ENCODE measurements around the gene CFAP46.
"Not testable (repeated sequence)": the region's sequence is repeated elsewhere in the genome, so short reads cannot be mapped to it uniquely, and the experiment has no call there.

Gene CFAP46

GRCh38 chr10:132926777-132927650, 15.4 kb downstream of the CFAP46 start:
- DNase-seq = no peak

DNA sequence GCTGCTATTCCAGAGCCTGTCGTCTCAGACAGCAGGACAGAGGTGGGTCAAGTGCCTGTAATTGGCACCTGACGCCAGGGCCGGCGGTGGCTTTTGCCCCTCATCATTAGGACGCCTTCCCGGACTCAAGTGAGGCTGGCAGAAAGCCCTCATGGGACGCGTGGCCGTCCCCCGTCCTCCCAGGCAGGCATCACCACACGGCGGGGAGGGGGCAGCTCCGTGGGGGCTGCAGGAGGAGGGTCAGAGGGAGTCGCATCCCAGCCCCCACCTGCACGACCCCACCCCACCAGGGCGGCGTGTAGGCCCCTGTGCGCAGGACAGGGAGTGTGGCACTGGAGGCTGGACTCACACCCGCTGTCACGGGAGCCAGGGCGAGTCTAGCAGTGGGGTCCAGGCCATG, 16.3 kb downstream of the CFAP46 start:
- DNase-seq = no peak

DNA sequence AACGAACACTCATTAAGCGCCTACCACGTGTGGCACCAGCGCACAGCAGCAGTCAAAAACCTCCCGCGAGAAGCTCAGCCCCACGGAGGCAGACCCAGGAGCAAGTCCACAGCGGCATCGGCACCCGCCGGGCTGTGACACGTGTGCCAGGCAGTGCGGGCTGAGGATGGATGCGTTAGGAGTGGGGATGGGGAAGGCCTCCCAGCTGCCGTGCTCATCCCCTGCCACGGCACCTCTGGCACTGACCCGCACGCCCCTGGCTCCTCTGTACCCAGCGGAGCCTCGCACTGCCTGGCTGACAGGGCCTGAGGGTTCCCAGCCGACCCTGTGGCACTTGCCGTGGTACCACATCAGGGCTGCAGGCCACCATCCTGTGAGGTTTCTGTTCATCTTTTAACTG, 16.8 kb downstream of the CFAP46 start:
- DNase-seq = no peak

GRCh38 chr10:132925071-132925561, 17.3 kb downstream of the CFAP46 start:
- DNase-seq = no peak

- no peak for DNase-seq
Observed at GRCh38 chr10:132924046-132924952, 18.1 kb downstream of the CFAP46 start.

DNA sequence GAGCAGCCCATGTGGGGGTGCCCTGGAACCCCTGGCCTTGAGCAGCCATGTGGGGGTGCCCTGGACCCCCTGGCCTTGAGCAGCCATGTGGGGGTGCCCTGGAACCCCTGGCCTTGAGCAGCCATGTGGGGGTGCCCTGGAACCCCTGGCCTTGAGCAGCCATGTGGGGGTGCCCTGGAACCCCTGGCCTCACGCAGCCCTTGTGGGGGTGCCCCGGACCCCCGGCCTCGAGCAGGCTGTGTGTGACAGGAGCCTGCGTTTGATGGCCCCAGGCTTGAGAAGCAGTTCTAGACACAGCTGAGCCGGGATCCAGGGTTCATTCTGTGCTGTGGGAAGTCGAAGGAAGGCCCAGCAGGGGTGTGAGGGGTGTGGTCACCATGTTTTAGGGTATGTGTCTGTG, 19.0 kb downstream of the CFAP46 start:
- not testable (repeated sequence) for DNase-seq

DNA sequence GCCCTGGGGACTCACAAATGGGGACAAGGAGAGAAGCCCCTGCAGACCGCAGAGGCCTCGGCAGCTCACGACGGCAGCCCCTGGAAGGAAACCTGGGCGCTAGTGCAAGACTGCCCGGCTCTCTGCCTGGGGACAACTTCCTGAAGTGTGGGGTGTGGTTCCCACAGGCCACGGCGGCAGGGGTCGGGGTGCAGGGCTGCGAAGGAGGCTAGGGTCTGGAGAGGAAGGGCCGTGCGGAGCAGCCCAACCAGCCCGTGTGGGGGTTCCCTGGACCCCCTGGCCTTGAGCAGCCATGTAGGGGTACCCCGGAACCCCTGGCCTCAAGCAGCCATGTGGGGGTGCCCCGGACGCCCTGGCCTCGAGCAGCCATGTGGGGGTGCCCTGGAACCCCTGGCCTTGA, 19.5 kb downstream of the CFAP46 start:
- no peak for DNase-seq

DNA sequence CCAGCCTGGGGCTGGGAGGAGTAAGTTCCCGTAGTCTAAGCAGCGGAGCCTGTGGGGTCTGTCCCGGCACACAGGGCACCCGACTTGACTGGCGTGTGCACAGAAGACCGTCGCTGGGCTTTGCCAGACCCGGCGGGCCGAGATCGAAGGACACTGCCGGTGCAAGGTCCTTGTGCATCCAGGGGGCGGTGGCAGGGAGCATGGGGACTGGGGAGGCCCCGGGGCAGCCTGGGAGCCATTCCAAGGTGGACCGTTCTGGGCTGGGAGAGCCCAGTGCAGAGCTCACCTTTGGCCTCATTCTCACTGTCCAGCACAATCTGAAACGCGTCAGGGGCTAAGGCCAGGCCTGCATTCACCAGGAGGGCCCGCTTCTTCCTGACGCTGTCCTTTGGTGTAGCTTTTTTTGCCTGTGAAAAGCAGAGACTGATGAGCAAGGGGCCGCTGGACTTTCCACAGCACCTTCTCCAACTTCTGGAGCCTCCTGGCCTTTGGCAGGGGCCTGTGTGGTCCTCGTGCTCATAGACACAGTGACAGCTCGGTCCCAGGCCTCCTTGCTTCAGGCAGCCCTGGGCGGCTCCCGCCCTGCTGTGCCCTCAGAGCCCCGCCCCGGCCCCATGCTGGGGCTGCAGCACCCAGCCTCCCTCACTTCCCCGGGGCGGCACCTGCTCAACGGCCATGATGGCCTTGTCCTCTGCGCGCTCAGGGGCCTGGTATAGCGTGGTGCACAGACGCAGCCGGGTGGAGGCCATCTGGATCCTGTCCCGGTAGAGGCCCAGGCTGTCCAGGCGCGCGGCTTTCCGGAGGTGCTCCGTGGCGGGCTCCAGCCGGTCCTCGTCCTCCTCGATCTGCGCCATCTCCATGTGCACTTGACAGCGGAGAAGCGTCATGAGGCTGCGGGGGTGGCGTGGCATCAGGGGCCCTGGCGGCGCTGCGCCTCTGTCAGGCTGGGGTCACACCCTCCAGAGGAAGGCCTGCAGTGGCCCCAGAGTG, 20.3 kb downstream of the CFAP46 start:
- DNase-seq = no peak

GRCh38 chr10:132921086-132921485, 21.3 kb downstream of the CFAP46 start:
- DNase-seq = no peak

DNA sequence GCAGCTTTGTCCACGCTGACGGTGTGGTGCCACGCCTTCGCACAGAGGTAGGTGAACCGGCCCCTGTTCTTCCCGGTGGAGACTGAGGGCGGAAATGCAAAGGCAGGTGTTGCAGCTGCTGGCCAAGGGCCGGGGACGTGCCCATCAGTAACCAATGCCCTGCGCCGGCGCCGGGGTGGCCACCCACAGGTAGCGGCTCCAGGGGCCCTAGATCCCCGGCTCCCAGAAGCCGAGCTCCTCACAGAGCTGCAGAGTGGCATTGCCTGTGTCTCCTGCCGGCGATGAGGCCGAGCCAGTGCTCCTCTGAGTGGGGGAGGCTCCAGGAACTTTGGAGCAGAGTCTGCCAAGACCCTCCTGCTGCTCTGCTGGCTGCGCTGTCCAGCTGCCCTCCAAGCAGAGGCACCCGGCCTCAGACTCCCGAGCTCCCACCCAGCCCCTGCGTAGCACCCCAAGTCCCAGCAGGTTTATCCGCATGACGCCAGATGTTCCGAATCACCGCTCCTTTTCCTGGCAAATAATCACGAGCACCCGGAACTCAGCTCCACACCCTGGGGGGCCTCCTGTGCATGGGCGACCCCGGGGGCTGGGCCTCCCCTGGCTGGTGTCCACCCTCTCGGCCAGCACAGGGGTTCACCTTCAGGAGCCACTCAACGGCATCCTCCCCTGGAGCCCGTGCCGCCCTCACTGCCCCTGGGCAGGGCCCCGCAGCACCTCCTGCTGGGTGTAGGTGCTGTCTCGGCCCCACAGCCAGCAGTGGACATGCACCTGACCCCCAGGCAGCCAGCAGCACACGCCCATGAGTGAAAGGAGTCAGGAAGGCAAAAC, 22.1 kb downstream of the CFAP46 start:
- no peak for DNase-seq

DNA sequence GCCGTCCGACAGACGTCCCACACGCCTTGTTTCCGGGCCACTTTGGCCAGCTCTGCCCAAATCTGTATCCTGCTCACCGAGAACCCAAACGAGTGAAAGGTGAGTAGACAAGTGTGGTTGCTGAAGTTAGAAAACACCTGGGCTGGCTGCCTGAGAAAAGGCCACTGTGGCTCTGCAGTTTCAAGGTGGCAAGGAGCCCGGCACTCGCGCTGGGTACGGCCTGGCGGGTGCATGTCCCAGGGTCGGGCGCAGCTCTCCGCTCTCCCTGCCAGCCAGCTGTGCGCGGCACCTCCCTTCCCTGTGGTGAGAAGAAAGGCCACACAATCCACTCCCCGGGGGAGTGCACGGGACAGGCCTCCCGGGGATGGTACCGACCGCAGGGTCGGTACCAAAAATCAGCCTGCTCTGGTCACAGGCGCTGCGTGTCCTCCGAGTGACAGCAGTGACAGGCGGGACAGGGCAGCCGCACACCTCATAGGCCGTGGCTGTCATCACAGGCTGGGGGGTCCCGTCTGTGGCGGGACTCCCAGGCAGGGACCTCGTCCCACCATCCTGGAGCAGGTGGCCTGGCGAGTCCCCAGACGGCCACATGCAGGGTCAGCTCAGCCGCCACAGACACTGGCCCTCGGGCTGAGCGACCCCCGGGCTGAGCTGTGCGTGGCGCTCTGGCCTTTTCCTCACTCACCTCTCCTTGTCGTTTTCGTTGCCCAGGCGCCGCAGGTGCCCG, 22.8 kb downstream of the CFAP46 start:
- DNase-seq = no peak

DNA sequence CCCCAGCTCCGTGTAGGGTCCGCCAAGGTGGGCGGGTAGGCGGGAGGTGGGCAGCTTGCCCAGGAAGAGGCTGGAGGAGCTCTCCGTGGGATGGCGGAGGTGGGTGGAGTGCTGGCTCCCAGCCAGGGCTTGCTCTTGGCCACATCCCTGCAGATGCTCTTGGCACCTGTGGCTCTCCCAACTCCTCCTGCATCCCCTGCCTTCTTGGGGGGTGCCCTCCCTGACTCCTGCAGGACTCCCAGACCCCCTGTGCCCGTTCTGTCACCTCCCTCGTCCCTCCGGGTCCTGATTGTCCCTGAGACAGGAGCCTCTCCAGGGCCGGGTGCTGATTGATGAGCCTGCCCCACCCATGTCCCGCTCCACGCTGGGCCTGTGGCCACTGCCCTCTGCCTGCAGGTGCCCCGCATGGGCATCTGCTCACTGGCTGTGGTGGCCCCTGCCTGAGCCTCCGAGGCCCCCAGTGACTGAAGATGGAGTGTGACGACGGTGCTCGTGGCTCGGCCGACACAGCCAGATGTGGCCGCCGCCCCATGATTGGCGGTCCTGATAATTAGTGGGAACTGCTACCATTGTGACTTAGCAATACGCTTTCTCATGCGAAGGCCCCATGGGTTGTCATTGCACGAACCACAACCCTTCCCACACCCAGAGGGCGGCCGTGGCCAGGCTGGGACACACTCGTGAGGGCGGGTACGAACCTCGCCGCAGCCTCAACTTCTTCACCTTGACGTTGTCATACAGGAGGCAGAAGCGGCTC, 23.6 kb downstream of the CFAP46 start:
- DNase-seq = no peak

GRCh38 chr10:132918264-132918616, 24.1 kb downstream of the CFAP46 start:
- DNase-seq = no peak

- no peak for DNase-seq
Observed at GRCh38 chr10:132916956-132917666, 25.3 kb downstream of the CFAP46 start.

DNA sequence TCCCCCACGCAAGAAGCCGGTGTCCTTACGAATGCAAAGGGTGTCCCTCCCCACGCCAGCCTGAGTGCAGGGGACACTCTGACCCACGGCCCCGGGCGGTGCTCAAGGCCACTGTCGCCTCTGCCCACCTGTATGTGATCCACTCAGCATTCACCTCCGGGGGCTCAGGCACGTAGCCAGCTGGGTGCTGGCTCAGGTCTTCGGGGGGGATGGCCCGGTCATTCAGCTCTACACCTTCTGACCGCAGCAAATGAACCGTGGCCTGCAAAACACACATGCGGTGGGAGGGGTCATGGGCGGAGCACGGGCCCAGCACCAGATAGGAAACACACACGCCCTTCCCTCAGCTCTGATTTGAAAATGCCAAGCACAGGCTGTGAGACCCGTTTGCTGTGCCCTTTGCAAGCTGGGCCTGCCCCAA, 25.9 kb downstream of the CFAP46 start:
- DNase-seq = no peak

- no peak for DNase-seq
Observed at GRCh38 chr10:132915411-132915810, 27.0 kb downstream of the CFAP46 start.

DNA sequence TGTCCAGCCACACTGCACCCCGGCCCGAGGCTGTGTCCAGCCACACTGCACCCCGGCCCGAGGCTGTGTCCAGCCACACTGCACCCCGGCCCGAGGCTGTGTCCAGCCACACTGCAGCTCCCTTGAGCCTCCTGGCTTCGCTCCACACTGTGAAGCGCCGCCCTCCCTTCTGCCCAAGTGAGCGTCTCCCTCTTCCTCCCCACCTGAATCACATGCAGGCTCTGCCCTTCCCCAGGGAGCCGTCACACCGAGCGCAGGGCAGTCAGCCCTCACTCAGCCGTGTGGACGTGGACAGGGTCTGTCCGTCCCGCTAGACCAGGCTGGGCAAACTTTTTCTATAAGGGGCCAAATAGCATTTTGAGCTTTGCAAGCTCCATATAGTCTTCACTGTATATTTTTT, 27.6 kb downstream of the CFAP46 start:
- no peak for DNase-seq

GRCh38 chr10:132913559-132914115, 28.7 kb downstream of the CFAP46 start:
- no peak for DNase-seq

Data from amniotic stem cell (primary cell).